HepG2 (cell line): Measurements from ENCODE around the gene TMEM117. TPM values are rescaled to one million over a fixed set of nuclear protein-coding genes. Genes with fewer than 3 reads are reported as not detected.

Experiments
- ATAC-seq: fragments of 200-7000 bp; cut with Tn5 transposase; 3 replicates; pipeline ENCODE4 v1.9.1; 2020; ENCODE audit warnings: mild to moderate bottlenecking, moderate library complexity
- BruUV-seq: library from RNA; stranded (reverse); fragments of 400-500 nt; replicated peaks from 2 replicates; lab custom pipeline; 2021; lab: Mats Ljungman, UMichigan
- CTCF ChIA-PET: fragments of 300-600 bp; formaldehyde crosslinking; extraction: SDS; loops from one replicate; lab custom pipeline; 2021; ENCODE audit warnings: low total read pairs, inconsistent platforms, low intra/inter-chr PET ratio; lab: Yijun Ruan, JAX
- POLR2A ChIA-PET: fragments of 350-600 bp; sonication (Branson Sonifier 250); formaldehyde crosslinking; loops from one replicate; lab custom pipeline; 2020; ENCODE audit warnings: antibody characterized with exemption, inconsistent platforms; lab: Yijun Ruan, JAX
- DNase-seq: peaks from one replicate; pipeline ENCODE4 v3.0.0-alpha.2; 2015; ENCODE audit warnings: low spot score
- FAIRE-seq: peaks from 3 replicates; lab custom pipeline; 2011; peaks lifted over from hg19 to GRCh38; lab: Jason Lieb, UNC
- H2AFZ ChIP-seq: one replicate; pipeline ENCODE4 v1.6.1; 2011; ENCODE audit warnings: low read length, inconsistent platforms
- H3K27ac ChIP-seq: fragments of 300-600 bp; 3 replicates; pipeline ENCODE4 v1.8.0; 2011; ENCODE audit warnings: mixed run types, mild to moderate bottlenecking, mixed read lengths, low read length, inconsistent platforms; ENCODE audit not compliant: insufficient read depth; ENCODE audit errors: extremely low read length
- H3K27me3 ChIP-seq, 2 experiments: fragments of 200-600 bp in 1 of 2; 2 replicates in 1 of 2; 3 replicates in 1 of 2; pipeline versions ENCODE4 v1.6.0 to v1.8.0; 2011; ENCODE audit warnings: low read length in 2 of 2, mild to moderate bottlenecking in 2 of 2, moderate library complexity in 2 of 2, inconsistent platforms in 1 of 2; ENCODE audit not compliant: insufficient read depth in 2 of 2, control insufficient read depth in 1 of 2
- H3K36me3 ChIP-seq, 2 experiments: fragments of 200-600 bp in 1 of 2; replicated peaks in 1 of 2; 2 replicates in 1 of 2; 3 replicates in 1 of 2; pipeline versions ENCODE4 v1.5.1 to v1.8.0; 2011; ENCODE audit warnings: low read length in 2 of 2, inconsistent platforms in 1 of 2; ENCODE audit not compliant: insufficient read depth in 2 of 2, control insufficient read depth in 1 of 2
- H3K4me1 ChIP-seq: 2 replicates; pipeline ENCODE4 v1.5.1; 2012; ENCODE audit warnings: low read length, inconsistent platforms; ENCODE audit not compliant: insufficient read depth
- H3K4me2 ChIP-seq: 2 replicates; pipeline ENCODE4 v1.6.0; 2011; ENCODE audit warnings: low read depth, low read length, inconsistent platforms
- H3K4me3 ChIP-seq, 3 experiments: fragments of 200-600 bp in 1 of 3; sonication (generic), shearing (Covaris generic) in 1 of 3; replicated peaks in 1 of 3; 2 replicates each; pipeline ENCODE4 v1.5.1; 2011 to 2016; ENCODE audit warnings: low read length in 3 of 3, inconsistent platforms in 2 of 3, low read depth in 2 of 3, mild to moderate bottlenecking in 2 of 3, control low read depth in 1 of 3, mixed read lengths in 1 of 3; ENCODE audit not compliant: insufficient read depth in 1 of 3
- H3K79me2 ChIP-seq: one replicate; pipeline ENCODE4 v1.6.1; 2011; ENCODE audit warnings: low read length, inconsistent platforms; ENCODE audit not compliant: insufficient read depth
- H3K9ac ChIP-seq: 2 replicates; pipeline ENCODE4 v1.6.0; 2011; ENCODE audit warnings: mild to moderate bottlenecking, low read depth, low read length, inconsistent platforms; ENCODE audit not compliant: insufficient read depth
- H3K9me3 ChIP-seq: 2 replicates; pipeline ENCODE4 v1.5.1; 2012; ENCODE audit warnings: mild to moderate bottlenecking, low read length
- H4K20me1 ChIP-seq: 2 replicates; pipeline ENCODE4 v1.6.0; 2011; ENCODE audit warnings: inconsistent platforms, mild to moderate bottlenecking, low read length, moderate library complexity; ENCODE audit not compliant: insufficient read depth
- ARID3A ChIP-seq: IDR thresholded peaks from 2 replicates; pipeline ENCODE4 v1.6.1; 2012; ENCODE audit warnings: low read depth, low read length, improper control_type of control experiment
- ARID5B ChIP-seq: IDR thresholded peaks from 2 replicates; pipeline ENCODE4 v1.4.0; 2020; ENCODE audit warnings: mild to moderate bottlenecking, missing genetic modification reagents
- CTCF ChIP-seq: sonication (generic); formaldehyde crosslinking; IDR thresholded peaks from 2 replicates; pipeline ENCODE4 v1.5.0; 2020; ENCODE audit warnings: mild to moderate bottlenecking, missing genetic modification reagents, moderate library complexity
- RAD21 ChIP-seq: fragments of 450-650 bp; formaldehyde crosslinking; IDR thresholded peaks from 2 replicates; pipeline ENCODE4 v1.5.0; 2020; ENCODE audit warnings: mild to moderate bottlenecking
- SMC3 ChIP-seq: IDR thresholded peaks from 2 replicates; pipeline ENCODE4 v1.6.1; 2011; ENCODE audit warnings: low read length, improper control_type of control experiment
- STAG1 ChIP-seq: sonication (generic); formaldehyde crosslinking; IDR thresholded peaks from 2 replicates; pipeline ENCODE4 v1.4.0; 2020; ENCODE audit warnings: missing genetic modification reagents
- TEAD3 ChIP-seq: optimal IDR thresholded peaks from 2 replicates; pipeline ENCODE3; 2016; ENCODE audit warnings: borderline replicate concordance
- ZNF547 ChIP-seq: sonication (generic); formaldehyde crosslinking; IDR thresholded peaks from 2 replicates; pipeline ENCODE4 v1.5.1; 2020; ENCODE audit warnings: mild to moderate bottlenecking, missing genetic modification reagents
- WGBS: methylation state at CpG from one replicate; pipeline ENCODE4 v1.1.6; 2017; ENCODE audit warnings: low lambda C conversion rate; 5-methylcytosine and 5-hydroxymethylcytosine counted together
- in situ Hi-C: cut with HindIII; loops from 2 replicates; pipeline ENCODE4 v1.10.0; 2017; ENCODE audit warnings: low pct_unique_long_range_greater_than_20kb; ENCODE audit not compliant: extremely low pct_ligation_motif_present
- intact Hi-C: fragments of 100-400 bp; cut with micrococcal nuclease; formaldehyde crosslinking; loops from one replicate; pipeline ENCODE4 v1.10.0; 2022; ENCODE audit not compliant: unreplicated experiment
- polyA plus RNA-seq, 8 experiments: library from polyadenylated mRNA; depleted of rRNA in 3 of 8; stranded (reverse) in 7 of 8; unstranded in 1 of 8; fragments of >200 nt; fragmentation: Illumina TruSeq in 4 of 8; extraction: Trizol in 4 of 8; gene quantifications; 2 replicates each; pipeline versions ENCODE4 v1.2.1 to v1.2.3, GENCODE V29; 2011 to 2016; ENCODE audit warnings: low read depth in 4 of 8, missing spikeins in 1 of 8, mixed read lengths in 1 of 8; ENCODE audit not compliant: insufficient read depth in 1 of 8
- total RNA-seq, 5 experiments: library from RNA; depleted of rRNA; stranded (reverse); fragments of >200 nt; fragmentation: Illumina TruSeq; extraction: Trizol; gene quantifications; 2 replicates each; pipeline ENCODE4 v1.2.3, GENCODE V29; 2016; ENCODE audit warnings: low read depth in 1 of 5

Gene TMEM117
- total and polyA plus RNA-seq, 2 of the 13 experiments (the other 11 are each of a cell fraction or from before 2014, with no cell fraction given) = 2.8 to 8.5 TPM

- peak; percentile 87 for ATAC-seq
- POLR2A ChIA-PET = interaction anchor here (1.4 to 1.5 kb wide), 2 partner anchors 77 to 106 kb away, joined by 5 to 8 read pairs; partner anchors contain the start of gene TWF1
- H3K4me2 ChIP-seq = no peak overlapping the region
- H3K36me3 ChIP-seq = no peaks in the 10 kb centered on the region
- H3K27ac ChIP-seq = no peak overlapping the region
- WGBS = 3% methylated on average over 2 of the region's 2 CpGs
- no peak overlapping the region for H3K9ac ChIP-seq
- no TSS peak for BruUV-seq
- no peak overlapping the region for H2AFZ ChIP-seq
- H4K20me1 ChIP-seq = no peaks in the 10 kb centered on the region
- CTCF ChIA-PET = interaction anchor here (1.3 to 2.9 kb wide), 3 partner anchors 107 to 438 kb away, joined by 5 to 44 read pairs (median 8); no protein-coding TSS in a partner anchor
- H3K27me3 ChIP-seq = no peaks in the 10 kb centered on the region
- H3K4me1 ChIP-seq = 0 out of 2 replicates have a peak, but pooled peaks cover 4% of the 10 kb centered on the region
- no peaks in the 10 kb centered on the region for H3K79me2 ChIP-seq
- H3K9me3 ChIP-seq = no peaks in the 10 kb centered on the region
- TF ChIP-seq ZNF547 (CRISPR knock-in tag) (no peak), CTCF (CRISPR knock-in tag) (peak; percentile 75), SMC3 (peak; percentile 93), RAD21 (peak; percentile 75), ARID3A (peak; percentile 63), STAG1 (CRISPR knock-in tag) (peak; percentile 92), ARID5B (CRISPR knock-in tag) (0 out of 2 replicates have a peak, but pooled peaks have one; percentile 16), TEAD3 (no peak)
- TF ChIP-seq, all 625 proteins: peak for 6
- peak; percentile 34 for FAIRE-seq
- H3K4me3 ChIP-seq = no peak overlapping the region
- peak; percentile 46 for DNase-seq
- in situ Hi-C loops (loop anchor here (5.0 to 25.0 kb wide), 2 partner anchors 105 to 370 kb away; no protein-coding TSS in a partner anchor), intact Hi-C loops (loop anchor here (1.0 to 5.0 kb wide), 6 partner anchors 46 to 438 kb away; partner anchors contain the start of genes IRAK4, PUS7L and TMEM117)
Measured at GRCh38 chr12:43882578-43883178, 46.8 kb downstream of the TMEM117 start.
